ENCODE measurements around the gene PBRM1.

PBRM1 gene

GRCh38 chr3:52523386-52524257 lies 162.1 kb downstream of the PBRM1 start:
- FAIRE-seq, result no peak

GRCh38 chr3:52522651-52523251 lies 163.0 kb downstream of the PBRM1 start:
- FAIRE-seq, result no peak

DNA sequence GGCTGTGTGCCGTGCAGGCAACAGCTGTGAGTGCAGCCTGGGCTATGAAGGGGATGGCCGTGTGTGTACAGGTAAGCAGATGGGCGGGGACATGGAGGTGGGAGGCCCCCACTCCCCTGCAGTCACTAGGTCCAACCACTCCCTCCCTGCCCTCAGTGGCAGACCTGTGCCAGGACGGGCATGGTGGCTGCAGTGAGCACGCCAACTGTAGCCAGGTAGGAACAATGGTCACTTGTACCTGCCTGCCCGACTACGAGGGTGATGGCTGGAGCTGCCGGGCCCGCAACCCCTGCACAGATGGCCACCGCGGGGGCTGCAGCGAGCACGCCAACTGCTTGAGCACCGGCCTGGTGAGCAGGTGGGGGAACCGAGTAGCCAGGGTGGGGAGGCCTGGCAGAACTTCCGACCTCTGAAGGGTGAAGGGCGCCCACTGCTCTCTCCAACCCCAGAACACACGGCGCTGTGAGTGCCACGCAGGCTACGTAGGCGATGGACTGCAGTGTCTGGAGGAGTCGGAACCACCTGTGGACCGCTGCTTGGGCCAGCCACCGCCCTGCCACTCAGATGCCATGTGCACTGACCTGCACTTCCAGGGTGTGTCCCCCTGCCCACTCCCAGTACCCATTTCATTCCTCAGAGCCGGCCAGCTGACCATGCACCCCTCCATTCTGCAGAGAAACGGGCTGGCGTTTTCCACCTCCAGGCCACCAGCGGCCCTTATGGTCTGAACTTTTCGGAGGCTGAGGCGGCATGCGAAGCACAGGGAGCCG lies 163.6 kb downstream of the PBRM1 start:
- no peak for FAIRE-seq

DNA sequence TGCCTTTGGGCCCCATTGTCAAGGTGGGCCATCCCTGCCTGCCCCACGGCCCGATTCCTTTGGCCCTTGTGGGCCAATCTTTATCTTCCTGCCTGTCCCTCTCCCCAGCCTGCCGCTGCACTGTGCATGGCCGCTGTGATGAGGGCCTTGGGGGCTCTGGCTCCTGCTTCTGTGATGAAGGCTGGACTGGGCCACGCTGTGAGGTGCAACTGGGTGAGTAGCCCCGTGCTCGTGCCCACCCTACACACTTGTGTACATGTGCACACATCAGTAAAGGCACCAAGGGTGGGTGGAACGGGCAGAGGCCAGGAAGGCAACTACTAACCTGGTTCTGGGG lies 164.3 kb downstream of the PBRM1 start:
- no peak for FAIRE-seq

DNA sequence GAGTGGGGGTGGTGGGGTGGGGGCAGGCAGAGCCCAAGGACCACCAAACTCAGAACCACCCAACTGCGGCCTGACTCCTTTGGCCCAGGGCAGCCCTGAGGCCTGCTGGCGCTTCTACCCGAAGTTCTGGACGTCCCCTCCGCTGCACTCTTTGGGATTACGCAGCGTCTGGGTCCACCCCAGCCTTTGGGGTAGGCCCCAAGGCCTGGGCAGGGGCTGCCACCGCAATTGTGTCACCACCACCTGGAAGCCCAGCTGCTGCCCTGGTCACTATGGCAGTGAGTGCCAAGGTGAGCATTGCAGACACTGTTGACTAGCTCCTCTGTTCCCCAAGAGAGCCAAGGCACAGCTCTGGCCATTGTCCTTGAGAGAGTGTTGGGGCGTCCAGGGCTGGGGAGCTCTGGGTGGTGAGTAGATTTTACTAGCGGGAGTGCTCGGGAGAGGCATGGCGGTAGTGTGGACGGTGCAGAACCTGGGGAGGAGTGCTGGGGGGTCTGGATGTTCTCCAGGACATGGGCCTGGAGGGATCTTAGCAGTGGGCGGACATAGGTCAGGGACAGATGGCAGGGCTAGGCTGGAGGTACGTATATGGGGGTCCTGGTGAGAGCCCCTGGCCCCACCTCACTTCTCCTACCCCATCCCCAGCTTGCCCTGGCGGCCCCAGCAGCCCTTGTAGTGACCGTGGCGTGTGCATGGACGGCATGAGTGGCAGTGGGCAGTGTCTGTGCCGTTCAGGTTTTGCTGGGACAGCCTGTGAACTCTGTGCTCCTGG lies 164.8 kb downstream of the PBRM1 start:
- no peak for FAIRE-seq

- FAIRE-seq, result no peak
These were observed 165.5 kb downstream of the PBRM1 start for GRCh38 chr3:52520141-52520667.

DNA sequence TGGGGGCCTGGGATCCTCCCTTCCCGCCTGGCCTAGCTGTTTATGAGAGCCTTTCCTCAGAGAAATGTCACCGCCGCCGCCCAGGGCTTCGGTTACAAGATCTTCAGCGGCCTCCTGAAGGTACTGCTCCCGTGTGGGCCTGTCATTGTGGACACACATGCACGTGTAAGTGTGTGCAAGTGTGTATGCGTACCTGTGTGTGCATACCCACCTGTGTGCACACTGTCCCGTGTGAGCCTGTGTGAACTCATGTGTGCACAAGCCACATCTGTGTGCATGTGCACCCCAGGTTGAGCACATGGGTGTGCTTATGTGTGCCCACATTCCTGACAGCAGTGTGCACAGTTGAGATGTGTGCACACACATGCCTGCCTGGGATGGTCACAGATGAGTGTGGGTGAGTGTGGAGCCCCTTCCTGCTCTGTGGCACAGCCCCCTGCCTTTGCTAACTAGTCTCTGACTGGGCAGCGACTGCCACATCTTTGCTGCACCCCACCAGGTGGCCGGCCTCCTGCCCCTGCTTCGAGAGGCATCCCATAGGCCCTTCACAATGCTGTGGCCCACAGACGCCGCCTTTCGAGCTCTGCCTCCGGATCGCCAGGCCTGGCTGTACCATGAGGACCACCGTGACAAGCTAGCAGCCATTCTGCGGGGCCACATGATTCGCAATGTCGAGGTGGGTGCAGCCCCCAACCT lies 166.1 kb downstream of the PBRM1 start:
- FAIRE-seq, result no peak

- FAIRE-seq, result no peak
These were observed 166.8 kb downstream of the PBRM1 start for GRCh38 chr3:52518723-52519444.

DNA sequence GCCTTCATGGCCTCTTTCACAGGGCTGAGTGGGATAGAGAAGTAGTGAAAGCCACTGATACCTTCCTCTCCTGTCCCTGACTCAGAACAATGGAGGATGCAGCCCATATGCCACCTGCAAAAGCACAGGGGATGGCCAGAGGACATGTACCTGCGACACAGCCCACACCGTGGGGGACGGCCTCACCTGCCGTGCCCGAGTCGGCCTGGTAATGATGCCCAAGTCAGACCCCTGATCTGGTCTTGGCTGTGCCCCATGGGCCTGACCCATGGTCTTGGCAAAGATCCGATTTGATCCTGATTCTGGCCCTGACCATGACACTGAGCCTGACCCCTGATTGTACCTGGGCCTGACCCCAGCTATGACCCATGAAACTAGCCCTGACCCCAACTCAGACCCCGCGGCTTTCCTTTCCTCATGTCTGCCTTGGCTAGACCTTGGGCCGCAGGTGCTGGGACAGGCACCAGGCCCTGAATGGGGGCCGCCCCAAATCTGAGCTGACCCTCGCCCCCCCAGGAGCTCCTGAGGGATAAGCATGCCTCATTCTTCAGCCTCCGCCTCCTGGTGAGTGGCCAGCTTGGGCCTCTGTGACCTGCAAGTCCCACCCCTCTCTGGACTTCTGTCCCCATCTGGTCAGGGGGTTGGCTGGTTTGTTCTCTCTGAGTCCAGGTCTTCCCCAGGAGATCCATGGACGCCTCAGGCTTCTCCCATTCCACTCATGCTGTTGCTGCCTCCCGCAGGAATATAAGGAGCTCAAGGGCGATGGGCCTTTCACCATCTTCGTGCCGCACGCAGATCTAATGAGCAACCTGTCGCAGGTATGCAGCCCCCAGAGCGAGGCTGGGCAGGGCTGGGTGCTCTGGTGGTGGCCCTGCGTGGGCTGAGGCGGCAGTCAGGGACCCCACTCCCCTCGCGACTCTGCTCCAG lies 167.7 kb downstream of the PBRM1 start:
- no peak for FAIRE-seq

DNA sequence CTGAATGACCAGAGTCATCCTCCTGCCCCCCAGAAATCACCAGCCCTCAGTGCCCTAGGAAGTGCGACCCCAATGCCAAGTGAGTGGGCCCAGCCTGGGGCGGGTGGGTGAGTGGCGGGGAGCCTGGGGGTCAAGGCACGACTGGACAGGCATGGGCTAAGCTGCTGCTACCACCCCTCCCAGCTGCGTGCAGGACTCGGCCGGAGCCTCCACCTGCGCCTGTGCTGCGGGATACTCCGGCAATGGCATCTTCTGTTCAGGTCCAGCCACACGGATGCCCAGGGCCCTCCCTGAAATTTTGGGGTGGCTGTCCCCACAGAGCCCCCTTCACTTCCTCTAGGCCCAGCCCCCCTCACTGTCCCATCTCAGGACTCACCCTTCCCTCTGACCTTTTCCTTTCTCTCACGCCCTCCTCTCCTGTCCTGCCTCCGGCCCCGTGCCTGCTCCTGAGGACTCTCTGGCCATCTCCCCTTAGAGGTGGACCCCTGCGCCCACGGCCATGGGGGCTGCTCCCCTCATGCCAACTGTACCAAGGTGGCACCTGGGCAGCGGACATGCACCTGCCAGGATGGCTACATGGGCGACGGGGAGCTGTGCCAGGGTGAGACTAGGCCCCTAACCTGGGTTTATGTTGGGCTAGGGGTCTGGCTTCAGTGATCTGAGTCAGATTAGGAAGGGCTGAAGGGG lies 169.1 kb downstream of the PBRM1 start:
- no peak for FAIRE-seq

DNA sequence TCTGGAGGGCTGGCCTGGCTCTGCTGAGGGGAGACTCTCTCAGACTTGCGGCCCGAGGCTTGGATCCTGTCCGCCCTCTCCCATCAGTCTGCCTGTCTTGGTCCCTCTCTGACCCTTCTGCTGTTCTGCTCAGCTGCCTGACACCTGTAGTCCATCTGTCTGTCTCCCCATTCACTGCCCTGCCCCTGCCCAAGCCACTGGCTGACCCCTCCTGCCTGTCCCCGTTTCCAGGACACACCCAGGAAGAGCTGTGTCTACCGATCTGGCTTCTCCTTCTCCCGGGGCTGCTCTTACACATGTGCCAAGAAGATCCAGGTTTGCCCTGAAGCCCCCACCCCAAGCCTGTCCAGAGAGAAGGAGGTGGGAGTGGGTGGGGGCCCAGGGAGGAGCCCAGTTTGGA lies 170.5 kb downstream of the PBRM1 start:
- no peak for FAIRE-seq

DNA sequence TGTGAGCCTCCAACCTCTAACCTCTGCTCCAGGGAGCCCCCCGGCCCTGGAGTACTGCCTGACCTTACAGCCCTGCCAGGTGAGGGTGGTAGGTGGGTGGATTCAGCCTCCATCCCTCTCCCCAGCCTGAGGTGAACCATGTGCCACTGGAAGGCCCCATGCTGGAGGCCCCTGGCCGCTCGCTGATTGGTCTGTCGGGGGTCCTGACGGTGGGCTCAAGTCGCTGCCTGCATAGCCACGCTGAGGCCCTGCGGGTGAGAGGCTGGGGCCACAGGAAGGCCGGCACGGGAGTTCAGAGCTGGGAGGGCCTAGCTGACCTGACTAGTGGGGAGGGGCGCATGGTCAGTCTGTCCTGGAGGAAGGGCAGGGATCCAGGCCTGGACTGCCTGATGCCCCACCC lies 171.1 kb downstream of the PBRM1 start:
- FAIRE-seq, result no peak

DNA sequence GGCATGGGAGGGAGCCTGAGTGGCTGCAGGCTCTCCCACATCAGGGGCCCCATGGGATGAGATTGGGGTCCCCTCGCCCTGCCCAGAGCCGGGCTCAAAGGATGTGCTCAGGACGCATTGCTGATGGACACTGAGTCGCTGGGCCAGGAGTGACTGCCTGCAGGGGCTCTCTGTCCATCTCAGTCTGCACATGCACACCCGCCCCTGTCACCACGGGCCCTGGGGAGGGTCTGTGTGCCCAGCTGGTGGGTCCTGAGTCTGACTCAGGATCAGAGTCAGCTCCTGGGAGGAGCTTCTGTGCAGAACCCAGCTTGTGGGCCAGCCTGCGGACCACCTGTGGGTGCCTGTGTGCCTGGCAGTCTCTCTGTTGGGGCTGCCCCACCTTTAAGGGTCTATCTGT lies 172.4 kb downstream of the PBRM1 start:
- no peak for FAIRE-seq

DNA sequence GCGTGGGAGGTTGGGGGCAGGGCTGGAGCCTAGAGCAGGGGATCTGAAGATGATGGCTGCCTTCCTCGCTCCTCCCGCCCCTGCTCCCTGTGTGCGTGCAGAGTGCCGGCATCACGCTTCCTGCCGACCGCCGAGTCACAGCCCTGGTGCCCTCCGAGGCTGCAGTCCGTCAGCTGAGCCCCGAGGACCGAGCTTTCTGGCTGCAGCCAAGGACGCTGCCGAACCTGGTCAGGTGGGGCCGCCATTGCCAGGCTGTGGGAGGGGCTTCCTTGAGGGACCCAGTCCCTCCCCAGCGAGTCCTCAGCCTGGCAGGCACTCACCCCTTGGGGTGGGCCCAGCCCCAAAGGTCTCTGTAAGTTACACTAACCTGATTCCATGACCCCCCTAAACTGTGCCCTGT lies 173.0 kb downstream of the PBRM1 start:
- no peak for FAIRE-seq

DNA sequence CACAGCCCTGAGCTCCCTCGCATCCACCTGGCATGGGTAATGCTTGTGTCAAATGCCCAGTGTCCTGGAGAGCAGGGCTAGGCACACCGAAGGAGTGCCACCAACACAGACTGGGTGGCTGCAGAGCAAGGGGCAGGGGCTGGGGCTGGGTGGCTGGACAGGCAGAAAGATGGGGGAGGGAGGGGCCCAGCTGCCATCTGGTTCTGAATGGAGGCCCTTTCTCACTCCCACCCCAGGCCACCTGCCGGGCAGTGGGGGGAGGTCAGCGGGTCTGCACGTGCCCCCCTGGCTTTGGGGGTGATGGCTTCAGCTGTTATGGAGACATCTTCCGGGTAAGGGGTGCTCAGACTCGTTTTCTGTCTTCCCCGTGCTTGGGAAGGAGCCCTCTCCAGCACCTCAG lies 173.6 kb downstream of the PBRM1 start:
- FAIRE-seq, result no peak

GRCh38 chr3:52511509-52511908 lies 174.2 kb downstream of the PBRM1 start:
- FAIRE-seq, result no peak

GRCh38 chr3:52509753-52510328 lies 175.9 kb downstream of the PBRM1 start:
- FAIRE-seq, result no peak

DNA sequence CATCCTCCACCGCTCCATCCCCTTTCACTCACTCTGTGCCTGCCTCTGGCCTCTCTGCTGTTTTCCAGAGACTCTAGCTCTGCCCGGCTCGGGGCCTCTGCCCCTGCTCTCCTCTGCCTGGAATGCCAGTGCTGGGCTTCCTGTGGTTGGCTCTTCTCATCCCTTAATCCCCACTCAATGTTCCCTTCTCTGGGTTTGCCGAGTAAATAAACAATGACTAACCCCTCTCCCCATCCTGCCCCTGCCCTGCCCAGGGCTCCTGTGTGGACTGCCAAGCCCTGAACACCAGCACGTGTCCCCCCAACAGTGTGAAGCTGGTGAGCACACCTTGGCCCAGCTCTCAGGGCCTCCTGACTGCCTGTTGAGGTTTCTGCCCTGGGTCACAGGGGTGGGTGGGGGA lies 178.4 kb downstream of the PBRM1 start:
- FAIRE-seq, result no peak

DNA sequence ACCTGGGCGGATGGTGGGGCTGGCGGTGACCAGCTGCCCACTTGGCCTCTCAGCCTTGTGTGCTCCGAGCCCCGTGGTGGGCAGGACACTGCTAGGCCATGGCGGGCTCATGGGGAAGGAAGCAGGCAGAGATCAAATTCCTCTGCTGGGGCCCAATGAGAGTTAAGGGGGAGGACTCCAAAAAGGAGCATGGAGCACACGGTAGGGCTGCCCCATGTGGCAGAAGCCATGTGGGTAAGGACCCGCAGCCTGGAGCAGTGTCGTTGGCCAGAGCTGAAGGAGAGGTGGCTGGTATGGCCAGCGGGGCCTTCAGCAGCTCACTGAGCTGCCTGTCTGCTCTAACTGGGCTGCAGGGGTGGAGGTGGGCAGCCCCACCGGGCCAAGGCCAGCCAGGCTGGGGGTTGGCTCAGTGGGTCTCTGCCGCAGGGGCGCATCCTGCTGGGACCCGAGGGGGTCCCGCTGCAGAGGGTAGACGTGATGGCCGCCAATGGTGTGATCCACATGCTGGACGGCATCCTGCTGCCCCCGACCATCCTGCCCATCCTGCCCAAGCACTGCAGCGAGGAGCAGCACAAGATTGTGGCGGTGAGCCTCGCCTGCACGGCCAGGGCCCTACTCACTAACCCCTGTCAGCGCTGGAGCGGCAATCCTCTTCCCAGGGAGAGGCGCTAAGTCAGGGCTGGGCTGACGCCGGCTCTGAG lies 179.3 kb downstream of the PBRM1 start:
- FAIRE-seq, result no peak
